AG10803 (cell line): ENCODE measurements around the gene S100A16.
"Not testable (repeated sequence)": the region's sequence is repeated elsewhere in the genome, so short reads cannot be mapped to it uniquely, and the experiment has no call there.

ENCODE experiments used
- DNase-seq: peaks from one replicate; pipeline ENCODE4 v3.0.0; 2010; ENCODE audit warnings: low read depth
- H3K4me3 ChIP-seq: 2 replicates; pipeline ENCODE4 v1.5.1; 2011; ENCODE audit warnings: mild to moderate bottlenecking, low read length, control low read depth
- TF ChIP-seq, protein P1 (sequence below): conservative IDR thresholded peaks from 2 replicates; pipeline ENCODE4 v1.5.1; 2011; ENCODE audit warnings: mild to moderate bottlenecking, low read length, control low read depth, inconsistent platforms

Gene S100A16

GRCh38 chr1:153646672-153647345, 33.9 kb upstream of the S100A16 start:
- TF ChIP-seq, protein P1, sequence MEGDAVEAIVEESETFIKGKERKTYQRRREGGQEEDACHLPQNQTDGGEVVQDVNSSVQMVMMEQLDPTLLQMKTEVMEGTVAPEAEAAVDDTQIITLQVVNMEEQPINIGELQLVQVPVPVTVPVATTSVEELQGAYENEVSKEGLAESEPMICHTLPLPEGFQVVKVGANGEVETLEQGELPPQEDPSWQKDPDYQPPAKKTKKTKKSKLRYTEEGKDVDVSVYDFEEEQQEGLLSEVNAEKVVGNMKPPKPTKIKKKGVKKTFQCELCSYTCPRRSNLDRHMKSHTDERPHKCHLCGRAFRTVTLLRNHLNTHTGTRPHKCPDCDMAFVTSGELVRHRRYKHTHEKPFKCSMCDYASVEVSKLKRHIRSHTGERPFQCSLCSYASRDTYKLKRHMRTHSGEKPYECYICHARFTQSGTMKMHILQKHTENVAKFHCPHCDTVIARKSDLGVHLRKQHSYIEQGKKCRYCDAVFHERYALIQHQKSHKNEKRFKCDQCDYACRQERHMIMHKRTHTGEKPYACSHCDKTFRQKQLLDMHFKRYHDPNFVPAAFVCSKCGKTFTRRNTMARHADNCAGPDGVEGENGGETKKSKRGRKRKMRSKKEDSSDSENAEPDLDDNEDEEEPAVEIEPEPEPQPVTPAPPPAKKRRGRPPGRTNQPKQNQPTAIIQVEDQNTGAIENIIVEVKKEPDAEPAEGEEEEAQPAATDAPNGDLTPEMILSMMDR: no peak
- no peak for DNase-seq
- H3K4me3 ChIP-seq: no peak overlapping the region

DNA sequence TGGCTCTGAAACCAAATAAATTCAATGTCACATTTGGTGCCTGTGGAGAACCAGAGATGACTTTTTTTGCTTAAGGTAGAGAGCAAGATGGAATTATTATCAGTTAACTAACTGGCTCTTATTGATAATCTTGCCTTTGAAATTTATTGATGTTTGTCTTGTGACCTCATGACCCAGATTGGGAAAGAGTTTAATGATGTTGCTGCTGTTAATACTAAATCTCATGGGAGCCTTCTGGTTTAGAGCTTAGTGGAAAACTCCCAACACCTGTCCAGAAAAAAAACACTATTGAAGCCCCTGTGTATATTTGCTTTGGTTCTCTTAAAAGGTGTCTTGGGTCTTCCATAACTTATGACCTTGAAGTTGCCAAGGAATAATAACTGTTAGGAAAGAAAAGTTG, 30.9 kb upstream of the S100A16 start:
- TF ChIP-seq, protein P1: no peak
- no peak overlapping the region for H3K4me3 ChIP-seq
- no peak for DNase-seq

DNA sequence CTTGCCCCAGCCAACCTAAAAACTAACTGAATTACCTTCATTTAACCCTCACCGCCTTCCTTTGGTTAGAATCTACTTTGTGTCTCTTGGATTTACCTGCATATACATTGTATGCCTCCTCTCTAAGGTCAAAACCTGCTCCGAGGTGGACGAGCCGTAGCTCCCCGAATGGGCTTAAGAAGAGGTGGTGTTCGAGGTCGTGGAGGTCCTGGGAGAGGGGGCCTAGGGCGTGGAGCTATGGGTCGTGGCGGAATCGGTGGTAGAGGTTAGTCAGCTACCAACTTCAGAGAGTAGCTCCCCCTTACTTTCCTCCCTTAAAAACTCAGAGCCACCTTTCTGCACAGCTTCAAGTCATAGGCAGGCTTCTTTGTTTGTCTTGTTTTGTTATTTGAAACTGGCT, 30.2 kb upstream of the S100A16 start:
- DNase-seq: no peak
- TF ChIP-seq, protein P1: no peak
- H3K4me3 ChIP-seq: no peak overlapping the region

DNA sequence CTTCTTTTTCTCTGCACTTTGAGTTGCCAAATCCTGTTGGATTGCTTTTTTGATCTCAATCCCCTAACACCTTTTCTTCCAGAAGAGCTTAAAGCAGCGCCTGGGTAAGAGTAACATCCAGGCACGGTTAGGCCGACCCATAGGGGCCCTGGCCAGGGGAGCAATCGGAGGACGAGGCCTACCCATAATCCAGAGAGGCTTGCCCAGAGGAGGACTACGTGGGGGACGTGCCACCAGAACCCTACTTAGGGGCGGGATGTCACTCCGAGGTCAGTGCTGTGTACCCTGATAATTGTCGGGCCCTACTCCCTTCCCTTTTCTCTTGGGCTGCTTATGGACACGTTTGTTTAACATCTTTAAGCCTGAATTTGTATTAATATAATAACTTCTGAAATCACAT, 29.2 kb upstream of the S100A16 start:
- TF ChIP-seq, protein P1: no peak

DNA sequence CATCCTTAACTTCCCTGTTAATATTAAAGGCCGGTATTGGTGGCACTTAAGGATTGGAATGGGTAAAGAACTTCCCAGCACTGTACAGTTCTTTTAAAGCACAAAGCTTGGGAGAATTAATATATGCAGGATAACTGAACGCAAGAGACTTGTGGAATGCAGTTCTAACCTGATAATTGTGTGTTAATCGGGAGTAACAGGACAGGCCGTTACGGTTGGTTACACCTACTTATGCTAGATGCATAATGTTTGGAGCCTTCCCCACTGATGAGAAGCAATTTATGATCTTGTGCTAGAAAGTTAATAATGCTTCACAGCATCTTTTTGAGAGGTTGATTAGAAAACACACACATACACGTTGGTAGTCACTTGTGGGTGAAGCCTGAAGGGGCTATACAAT, 27.9 kb upstream of the S100A16 start:
- TF ChIP-seq, protein P1: no peak
- no peak overlapping the region for H3K4me3 ChIP-seq
- no peak for DNase-seq

More for the DNA sequence above, 29.2 kb upstream of the S100A16 start:
- no peak for DNase-seq
- no peak overlapping the region for H3K4me3 ChIP-seq

- not testable (repeated sequence) for H3K4me3 ChIP-seq
Measured at GRCh38 chr1:153640213-153640612, 27.3 kb upstream of the S100A16 start.

DNA sequence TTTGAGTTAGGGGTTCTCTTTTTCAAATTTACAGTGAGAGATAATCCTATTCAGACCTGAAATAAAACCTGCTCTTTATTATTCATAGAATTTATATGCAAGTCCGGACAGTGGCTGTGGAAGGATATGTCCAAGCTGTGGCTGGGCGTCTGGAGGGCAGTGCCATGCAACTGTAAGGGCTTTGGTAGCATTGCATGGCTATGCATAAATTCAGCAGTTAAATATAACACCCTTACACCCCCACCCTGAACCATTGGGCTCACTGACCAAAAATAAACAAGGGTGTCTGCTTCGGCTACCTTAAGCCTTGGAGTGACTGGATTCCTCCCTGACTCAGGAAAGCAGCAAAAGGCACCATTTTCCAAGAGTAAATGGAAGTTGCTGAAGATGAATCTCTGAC, 26.3 kb upstream of the S100A16 start:
- no peak overlapping the region for H3K4me3 ChIP-seq
- TF ChIP-seq, protein P1: no peak
- no peak for DNase-seq

More at GRCh38 chr1:153640213-153640612, 27.3 kb upstream of the S100A16 start:
- not testable (repeated sequence) for DNase-seq
